Karpas-422 (cell line): ENCODE measurements around the gene DNAJC28. TPM values are rescaled to one million over a fixed set of nuclear protein-coding genes. Genes with fewer than 3 reads are reported as not detected.
"Not testable (repeated sequence)": the region's sequence is repeated elsewhere in the genome, so short reads cannot be mapped to it uniquely, and the experiment has no call there.

Experiments used
- DNase-seq: peaks from one replicate; pipeline ENCODE4 v3.0.0-alpha.2; 2015
- H2AFZ ChIP-seq: fragments of 200-600 bp; sonication (generic); 2 replicates; pipeline ENCODE4 v1.6.1; 2014; ENCODE audit warnings: antibody characterized with exemption, low read length, mixed read lengths
- H3K27ac ChIP-seq: fragments of 200-600 bp; sonication (generic); 2 replicates; pipeline ENCODE4 v1.5.1; 2014; ENCODE audit warnings: mild to moderate bottlenecking, low read length, moderate library complexity
- H3K27me3 ChIP-seq: fragments of 200-600 bp; sonication (generic); 2 replicates; pipeline ENCODE4 v1.6.1; 2014; ENCODE audit warnings: low read length, mixed read lengths
- H3K36me3 ChIP-seq: fragments of 200-600 bp; sonication (generic); 2 replicates; pipeline ENCODE4 v1.6.1; 2014; ENCODE audit warnings: low read length, mixed read lengths; ENCODE audit not compliant: insufficient read depth
- H3K4me1 ChIP-seq: fragments of 200-600 bp; sonication (generic); 2 replicates; pipeline ENCODE4 v1.6.1; 2014; ENCODE audit warnings: mild to moderate bottlenecking, low read length, mixed read lengths
- H3K4me2 ChIP-seq: fragments of 200-600 bp; sonication (generic); 2 replicates; pipeline ENCODE4 v1.6.1; 2014; ENCODE audit warnings: low read length, low read depth, mild to moderate bottlenecking; ENCODE audit not compliant: poor library complexity, severe bottlenecking
- H3K4me3 ChIP-seq: fragments of 200-600 bp; sonication (generic); 2 replicates; pipeline ENCODE4 v1.5.1; 2014; ENCODE audit warnings: mild to moderate bottlenecking, antibody characterized with exemption, low read length, mixed read lengths
- H3K79me2 ChIP-seq: fragments of 200-600 bp; sonication (generic); 2 replicates; pipeline ENCODE4 v1.6.1; 2014; ENCODE audit warnings: mild to moderate bottlenecking, low read length, mixed read lengths
- H3K9ac ChIP-seq: fragments of 200-600 bp; sonication (generic); 2 replicates; pipeline ENCODE4 v1.6.0; 2014; ENCODE audit warnings: low read length
- H3K9me2 ChIP-seq: fragments of 200-600 bp; sonication (generic), shearing (Covaris generic); replicated peaks from 2 replicates; pipeline ENCODE4 v1.6.0; 2014; ENCODE audit warnings: mild to moderate bottlenecking, low read length, moderate library complexity; ENCODE audit not compliant: insufficient read depth
- H3K9me3 ChIP-seq: fragments of 300-700, 200-600 bp; sonication (generic); 2 replicates; pipeline ENCODE4 v1.6.1; 2014; ENCODE audit warnings: low read length, mixed read lengths
- H4K20me1 ChIP-seq: fragments of 200-600 bp; sonication (generic); 2 replicates; pipeline ENCODE4 v1.6.1; 2014; ENCODE audit warnings: mild to moderate bottlenecking, antibody characterized with exemption, low read length, low read depth; ENCODE audit not compliant: insufficient read depth
- total RNA-seq: library from RNA; depleted of rRNA; stranded (reverse); fragments of >200 nt; shearing (Covaris generic); gene quantifications from 2 replicates; pipeline ENCODE4 v1.2.3, GENCODE V29; 2014; ENCODE audit warnings: low replicate concordance

DNAJC28 gene
- total RNA-seq, 1 experiment from 2014 or later = 0.22 TPM

- peak overlapping the region; percentile 99 for H3K4me3 ChIP-seq
- H3K4me1 ChIP-seq = peaks cover 13% of the 10 kb centered on the region
- peak; percentile 80 for DNase-seq
- peak overlapping the region; percentile 76 for H3K27ac ChIP-seq
- no peaks in the 10 kb centered on the region for H3K9me2 ChIP-seq
- no peaks in the 10 kb centered on the region for H4K20me1 ChIP-seq
- no peaks in the 10 kb centered on the region for H3K27me3 ChIP-seq
- H2AFZ ChIP-seq = peak overlapping the region; percentile 88; the same call in 1 of the 2 replicates
- H3K4me2 ChIP-seq = peak overlapping the region; percentile 88
- H3K79me2 ChIP-seq = peaks cover 45% of the 10 kb centered on the region
- H3K9me3 ChIP-seq = no peaks in the 10 kb centered on the region
- no peaks in the 10 kb centered on the region for H3K36me3 ChIP-seq
- peak overlapping the region; percentile 89 for H3K9ac ChIP-seq
Measured at GRCh38 chr21:33478935-33479678, 12.4 kb downstream of the DNAJC28 start.

- H3K9ac ChIP-seq = peak overlapping the region; percentile 89
- peaks cover 54% of the 10 kb centered on the region for H3K79me2 ChIP-seq
- peaks cover 13% of the 10 kb centered on the region for H3K4me1 ChIP-seq
- peak overlapping the region; percentile 99 for H3K4me3 ChIP-seq
- no peaks in the 10 kb centered on the region for H3K27me3 ChIP-seq
- H3K9me3 ChIP-seq = no peaks in the 10 kb centered on the region
- H3K36me3 ChIP-seq = no peaks in the 10 kb centered on the region
- DNase-seq = peak; percentile 47
- H3K27ac ChIP-seq = peak overlapping the region; percentile 76; the same call in 1 of the 2 replicates
- H2AFZ ChIP-seq = no peak overlapping the region
- no peaks in the 10 kb centered on the region for H3K9me2 ChIP-seq
- H3K4me2 ChIP-seq = peak overlapping the region; percentile 88
- H4K20me1 ChIP-seq = no peaks in the 10 kb centered on the region
Measured at GRCh38 chr21:33478182-33478581, 13.3 kb downstream of the DNAJC28 start.

GRCh38 chr21:33477066-33477465 lies 14.4 kb downstream of the DNAJC28 start:
- H2AFZ ChIP-seq = no peak overlapping the region
- no peak overlapping the region for H3K9ac ChIP-seq

GRCh38 chr21:33473344-33473743 lies 18.2 kb downstream of the DNAJC28 start:
- Histone ChIP-seq H3K9me3 (no peaks in the 10 kb centered on the region), H3K9me2 (no peaks in the 10 kb centered on the region)

More at GRCh38 chr21:33477066-33477465, 14.4 kb downstream of the DNAJC28 start:
- no peak overlapping the region for H3K4me3 ChIP-seq
- no peak overlapping the region for H3K27ac ChIP-seq
- H3K9me2 ChIP-seq = no peaks in the 10 kb centered on the region
- H3K27me3 ChIP-seq = no peaks in the 10 kb centered on the region
- no peaks in the 10 kb centered on the region for H4K20me1 ChIP-seq
- no peaks in the 10 kb centered on the region for H3K36me3 ChIP-seq
- peaks cover 13% of the 10 kb centered on the region for H3K4me1 ChIP-seq
- no peaks in the 10 kb centered on the region for H3K9me3 ChIP-seq
- no peak overlapping the region for H3K4me2 ChIP-seq
- H3K79me2 ChIP-seq = peaks cover 65% of the 10 kb centered on the region
- no peak for DNase-seq

GRCh38 chr21:33470701-33471100 lies 20.8 kb downstream of the DNAJC28 start:
- Histone ChIP-seq H3K4me1 (peaks cover 9% of the 10 kb centered on the region), H3K27ac (no peak overlapping the region), H3K4me3 (no peak overlapping the region), H3K36me3 (peaks cover 9% of the 10 kb centered on the region; the same call in 1 of the 2 replicates), H3K27me3 (no peaks in the 10 kb centered on the region), H3K4me2 (no peak overlapping the region), H3K9ac (no peak overlapping the region), H4K20me1 (no peaks in the 10 kb centered on the region), H3K9me3 (no peaks in the 10 kb centered on the region), H3K79me2 (peaks cover 84% of the 10 kb centered on the region), H2AFZ (no peak overlapping the region), H3K9me2 (no peaks in the 10 kb centered on the region)
- DNase-seq = no peak

More at GRCh38 chr21:33473344-33473743, 18.2 kb downstream of the DNAJC28 start:
- Histone ChIP-seq H3K4me1 (peaks cover 11% of the 10 kb centered on the region), H2AFZ (no peak overlapping the region), H3K4me2 (no peak overlapping the region), H3K27ac (no peak overlapping the region), H3K9ac (no peak overlapping the region), H3K4me3 (no peak overlapping the region), H3K79me2 (peaks cover 88% of the 10 kb centered on the region), H3K27me3 (no peaks in the 10 kb centered on the region), H3K36me3 (no peaks in the 10 kb centered on the region), H4K20me1 (no peaks in the 10 kb centered on the region)
- DNase-seq = no peak

- H3K9me3 ChIP-seq, H3K27ac ChIP-seq, H3K4me2 ChIP-seq, H3K27me3 ChIP-seq, H3K9me2 ChIP-seq, H3K9ac ChIP-seq, H2AFZ ChIP-seq, H3K4me1 ChIP-seq, H3K36me3 ChIP-seq, DNase-seq, H4K20me1 ChIP-seq, H3K4me3 ChIP-seq: not testable (repeated sequence)
- H3K79me2 ChIP-seq = peaks cover 72% of the 10 kb centered on the region
Measured at GRCh38 chr21:33469183-33469582, 22.3 kb downstream of the DNAJC28 start.

- H3K4me1 ChIP-seq = 0 out of 2 replicates have a peak, but pooled peaks cover 2% of the 10 kb centered on the region
- 0 out of 2 replicates have a peak, but pooled peaks cover 4% of the 10 kb centered on the region for H3K79me2 ChIP-seq
- no peak overlapping the region for H3K4me3 ChIP-seq
- no peaks in the 10 kb centered on the region for H3K9me2 ChIP-seq
- no peaks in the 10 kb centered on the region for H4K20me1 ChIP-seq
- H3K9ac ChIP-seq = no peak overlapping the region
- H3K9me3 ChIP-seq = no peaks in the 10 kb centered on the region
- no peak for DNase-seq
- no peak overlapping the region for H3K27ac ChIP-seq
- H2AFZ ChIP-seq = no peak overlapping the region
- no peak overlapping the region for H3K4me2 ChIP-seq
- H3K27me3 ChIP-seq = no peaks in the 10 kb centered on the region
- peaks cover 16% of the 10 kb centered on the region; the same call in 1 of the 2 replicates for H3K36me3 ChIP-seq
Measured at GRCh38 chr21:33461538-33462250, 29.8 kb downstream of the DNAJC28 start.

GRCh38 chr21:33458861-33459260 lies 32.7 kb downstream of the DNAJC28 start:
- H3K9me2 ChIP-seq = no peaks in the 10 kb centered on the region
- H3K27me3 ChIP-seq = no peaks in the 10 kb centered on the region
- H3K9me3 ChIP-seq = no peaks in the 10 kb centered on the region
- H3K4me2 ChIP-seq = no peak overlapping the region
- no peak overlapping the region for H2AFZ ChIP-seq
- no peaks in the 10 kb centered on the region for H4K20me1 ChIP-seq
- no peaks in the 10 kb centered on the region for H3K79me2 ChIP-seq
- H3K4me1 ChIP-seq = 0 out of 2 replicates have a peak, but pooled peaks cover 2% of the 10 kb centered on the region
- H3K4me3 ChIP-seq = no peak overlapping the region
- no peak overlapping the region for H3K27ac ChIP-seq
- no peak overlapping the region for H3K9ac ChIP-seq
- DNase-seq = no peak
- peaks cover 15% of the 10 kb centered on the region; the same call in 1 of the 2 replicates for H3K36me3 ChIP-seq
